Fibroblast of lung (primary cell): ENCODE data around the gene LOXL4. TPM values are rescaled to one million over a fixed set of nuclear protein-coding genes. Genes with fewer than 3 reads are reported as not detected.

ENCODE experiments used
- DNase-seq, 2 donors: peaks; one replicate each; pipeline versions ENCODE4 v3.0.0 to v3.0.0-alpha.2; 2010; ENCODE audit warnings: low read depth in 2 of 2
- H2AFZ ChIP-seq: 2 replicates; pipeline ENCODE4 v1.5.1; 2012; ENCODE audit warnings: low read length, control low read depth, inconsistent platforms
- H3K27ac ChIP-seq: 2 replicates; pipeline ENCODE4 v1.5.1; 2011; ENCODE audit warnings: low read length, control low read depth; ENCODE audit not compliant: insufficient read depth
- H3K27me3 ChIP-seq: 2 replicates; pipeline ENCODE4 v1.5.1; 2011; ENCODE audit warnings: mild to moderate bottlenecking, low read length; ENCODE audit not compliant: control insufficient read depth, insufficient read depth
- H3K36me3 ChIP-seq: 2 replicates; pipeline ENCODE4 v1.5.1; 2011; ENCODE audit warnings: low read length; ENCODE audit not compliant: control insufficient read depth, insufficient read depth
- H3K4me1 ChIP-seq: 2 replicates; pipeline ENCODE4 v1.5.1; 2011; ENCODE audit warnings: low read length; ENCODE audit not compliant: control insufficient read depth, insufficient read depth; ENCODE audit errors: extremely low read depth
- H3K4me2 ChIP-seq: 2 replicates; pipeline ENCODE4 v1.5.1; 2011; ENCODE audit warnings: low read length, control low read depth; ENCODE audit not compliant: insufficient read depth; ENCODE audit errors: extremely low read depth
- H3K4me3 ChIP-seq, 4 experiments: fragments of 200-600 bp in 1 of 4; sonication (generic) in 1 of 4; replicated peaks in 1 of 4; 2 replicates each; pipeline ENCODE4 v1.5.1; 2011 to 2016; ENCODE audit warnings: low read length in 4 of 4, low read depth in 3 of 4, mild to moderate bottlenecking in 3 of 4, control low read depth in 2 of 4, inconsistent platforms in 1 of 4, mixed read lengths in 1 of 4; ENCODE audit not compliant: insufficient read depth in 1 of 4; ENCODE audit errors: control extremely low read depth in 1 of 4
- H3K79me2 ChIP-seq: 2 replicates; pipeline ENCODE4 v1.5.1; 2012; ENCODE audit warnings: mild to moderate bottlenecking, low read length, inconsistent platforms; ENCODE audit not compliant: control insufficient read depth, insufficient read depth
- H3K9ac ChIP-seq: 2 replicates; pipeline ENCODE4 v1.5.1; 2011; ENCODE audit warnings: mild to moderate bottlenecking, low read length, control low read depth; ENCODE audit not compliant: insufficient read depth
- H3K9me3 ChIP-seq: 2 replicates; pipeline ENCODE4 v1.5.1; 2012; ENCODE audit warnings: low read depth, low read length; ENCODE audit not compliant: control insufficient read depth, insufficient read depth
- H4K20me1 ChIP-seq: 2 replicates; pipeline ENCODE4 v1.5.1; 2011; ENCODE audit warnings: low read length; ENCODE audit not compliant: control insufficient read depth, insufficient read depth; ENCODE audit errors: extremely low read depth
- polyA plus RNA-seq, 2 donors: library from polyadenylated mRNA; depleted of rRNA in 1 of 2; stranded (reverse) in 1 of 2; unstranded in 1 of 2; fragments of >200 nt; gene quantifications; 2 replicates each; pipeline ENCODE4 v1.2.1, GENCODE V29; 2011 to 2012; ENCODE audit warnings: missing spikeins in 1 of 2
- total RNA-seq: library from RNA; depleted of rRNA; stranded (reverse); fragments of >200 nt; gene quantifications from 2 replicates; pipeline ENCODE4 v1.2.1, GENCODE V29; 2014
- TF ChIP-seq, protein P1 (sequence below), 2 donors: IDR thresholded peaks in 1 of 2; conservative IDR thresholded peaks in 1 of 2; 1 replicate in 1 of 2; 2 replicates in 1 of 2; pipeline ENCODE4 v1.5.1; 2011 to 2012; ENCODE audit warnings: low read length in 2 of 2, control low read depth in 1 of 2, inconsistent platforms in 1 of 2, low read depth in 1 of 2, mild to moderate bottlenecking in 1 of 2

Gene LOXL4
- total and polyA plus RNA-seq, 2 donors (not counting 1 experiment from before 2014, with no cell fraction given), result 73.0 to 75.1 TPM

DNA sequence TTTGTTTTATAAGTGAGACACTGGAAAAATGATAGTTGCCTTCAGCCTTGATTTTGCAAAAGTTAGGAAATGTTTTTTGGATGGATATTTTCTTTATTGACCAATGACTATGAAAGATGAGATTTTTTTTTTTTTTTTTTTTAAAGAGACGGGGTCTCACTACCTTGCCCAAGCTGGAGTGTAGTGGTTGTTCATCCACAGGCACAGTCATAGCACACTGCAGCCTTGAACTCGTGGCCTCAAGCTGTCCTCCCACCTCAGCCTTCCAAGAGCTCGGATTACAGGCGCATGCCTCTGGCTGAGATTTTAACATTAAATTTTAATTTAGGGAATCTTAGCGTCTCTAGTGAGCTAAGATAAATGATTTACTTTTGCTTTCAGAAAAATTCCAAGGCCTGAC, 66.2 kb downstream of the LOXL4 start:
- TF ChIP-seq, protein P1, sequence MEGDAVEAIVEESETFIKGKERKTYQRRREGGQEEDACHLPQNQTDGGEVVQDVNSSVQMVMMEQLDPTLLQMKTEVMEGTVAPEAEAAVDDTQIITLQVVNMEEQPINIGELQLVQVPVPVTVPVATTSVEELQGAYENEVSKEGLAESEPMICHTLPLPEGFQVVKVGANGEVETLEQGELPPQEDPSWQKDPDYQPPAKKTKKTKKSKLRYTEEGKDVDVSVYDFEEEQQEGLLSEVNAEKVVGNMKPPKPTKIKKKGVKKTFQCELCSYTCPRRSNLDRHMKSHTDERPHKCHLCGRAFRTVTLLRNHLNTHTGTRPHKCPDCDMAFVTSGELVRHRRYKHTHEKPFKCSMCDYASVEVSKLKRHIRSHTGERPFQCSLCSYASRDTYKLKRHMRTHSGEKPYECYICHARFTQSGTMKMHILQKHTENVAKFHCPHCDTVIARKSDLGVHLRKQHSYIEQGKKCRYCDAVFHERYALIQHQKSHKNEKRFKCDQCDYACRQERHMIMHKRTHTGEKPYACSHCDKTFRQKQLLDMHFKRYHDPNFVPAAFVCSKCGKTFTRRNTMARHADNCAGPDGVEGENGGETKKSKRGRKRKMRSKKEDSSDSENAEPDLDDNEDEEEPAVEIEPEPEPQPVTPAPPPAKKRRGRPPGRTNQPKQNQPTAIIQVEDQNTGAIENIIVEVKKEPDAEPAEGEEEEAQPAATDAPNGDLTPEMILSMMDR (conservative IDR thresholded peaks at IDR 0.05 in 1 of 2, IDR thresholded peaks at IDR 0.05 in 1 of 2; ENCODE audit: low read depth in 1 of 2, low read length in 2 of 2), result no peak
- H3K9me3 ChIP-seq, result no peaks in the 10 kb centered on the region

More for the DNA sequence above, 66.2 kb downstream of the LOXL4 start:
- no peaks in the 10 kb centered on the region for H3K4me1 ChIP-seq
- no peak overlapping the region for H3K9ac ChIP-seq
- no peaks in the 10 kb centered on the region for H3K27me3 ChIP-seq
- no peak for DNase-seq
- no peak overlapping the region for H3K4me3 ChIP-seq
- H3K27ac ChIP-seq, result no peak overlapping the region
- H2AFZ ChIP-seq, result no peak overlapping the region
- H3K36me3 ChIP-seq, result no peaks in the 10 kb centered on the region
- no peak overlapping the region for H3K4me2 ChIP-seq
- H3K79me2 ChIP-seq, result no peaks in the 10 kb centered on the region
- H4K20me1 ChIP-seq, result no peaks in the 10 kb centered on the region

Other genes starting within 250 kb of the LOXL4 start
- gene CRTAC1, start 237.6 kb downstream of the LOXL4 start, total RNA-seq, result not detected in 2 replicates
- gene CRTAC1, start 237.6 kb downstream of the LOXL4 start, polyA plus RNA-seq, result not detected in 2 replicates
- 14.6 and 19.5 TPM in 2 replicates for gene R3HCC1L, start 133.5 kb downstream of the LOXL4 start, total RNA-seq
- gene R3HCC1L, start 133.5 kb downstream of the LOXL4 start, polyA plus RNA-seq, result 8.6 and 11.1 TPM in 2 replicates
- gene PYROXD2, start 147.0 kb upstream of the LOXL4 start, total RNA-seq, result 12.8 and 16.0 TPM in 2 replicates
- 8.7 and 15.9 TPM in 2 replicates for gene PYROXD2, start 147.0 kb upstream of the LOXL4 start, polyA plus RNA-seq
- gene HPS1, start 178.7 kb upstream of the LOXL4 start, total RNA-seq, result 28.8 and 44.6 TPM in 2 replicates
- 58.1 and 65.0 TPM in 2 replicates for gene HPS1, start 178.7 kb upstream of the LOXL4 start, polyA plus RNA-seq